HL-60 (cell line): ENCODE data around the gene PROK1.

Experiments used
- DNase-seq, 2 experiments: peaks; one replicate each; pipeline ENCODE4 v3.0.0-alpha.2; 2010 to 2020; ENCODE audit warnings: low read depth in 1 of 2, low spot score in 1 of 2
- H3K27ac ChIP-seq: fragments of 250-450 bp; sonication (Bioruptor Pico); replicated peaks from 2 replicates; pipeline ENCODE4 v1.5.1; 2020; ENCODE audit warnings: mild to moderate bottlenecking, moderate library complexity
- H3K27me3 ChIP-seq: fragments of 250-450 bp; sonication (Bioruptor Pico); 2 replicates; pipeline ENCODE4 v1.5.1; 2021; ENCODE audit warnings: mild to moderate bottlenecking, moderate library complexity; ENCODE audit not compliant: insufficient read depth, poor library complexity, severe bottlenecking
- H3K4me3 ChIP-seq: replicated peaks from 2 replicates; pipeline ENCODE4 v1.5.1; 2011; ENCODE audit warnings: mild to moderate bottlenecking, control low read depth, low read length; ENCODE audit not compliant: insufficient read depth
- CTCF ChIP-seq: IDR thresholded peaks from one replicate; pipeline ENCODE4 v1.5.1; 2011; ENCODE audit warnings: low read length, control low read depth, inconsistent platforms; ENCODE audit not compliant: insufficient read depth
- GABPA ChIP-seq: IDR thresholded peaks from 2 replicates; pipeline ENCODE4 v1.6.1; 2012; ENCODE audit warnings: low read depth
- POLR2AphosphoS5 ChIP-seq: IDR thresholded peaks from 2 replicates; pipeline ENCODE4 v1.6.1; 2012; ENCODE audit warnings: low read depth
- REST ChIP-seq: IDR thresholded peaks from 2 replicates; pipeline ENCODE4 v1.6.1; 2012; ENCODE audit warnings: low read depth; ENCODE audit not compliant: insufficient replicate concordance
- SPI1 ChIP-seq: IDR thresholded peaks from 2 replicates; pipeline ENCODE4 v1.6.1; 2012; ENCODE audit warnings: low read depth, mild to moderate bottlenecking, borderline replicate concordance

The PROK1 gene

GRCh38 chr1:110425612-110426152 lies 25.3 kb upstream of the PROK1 start:
- Histone ChIP-seq H3K27ac (no peak overlapping the region), H3K4me3 (no peak overlapping the region), H3K27me3 (no peaks in the 10 kb centered on the region)
- no peak for TF ChIP-seq GABPA
- TF ChIP-seq REST: no peak
- TF ChIP-seq CTCF: no peak
- TF ChIP-seq POLR2AphosphoS5: no peak
- TF ChIP-seq SPI1: no peak
- no peak for DNase-seq

GRCh38 chr1:110426854-110427253 lies 24.1 kb upstream of the PROK1 start:
- Histone ChIP-seq H3K27me3 (no peaks in the 10 kb centered on the region), H3K27ac (peak overlapping the region; percentile 35), H3K4me3 (no peak overlapping the region)
- DNase-seq: peak in 1 of 2 experiments; percentile 54
- TF ChIP-seq POLR2AphosphoS5: no peak
- TF ChIP-seq GABPA: no peak
- TF ChIP-seq REST: no peak
- TF ChIP-seq CTCF: no peak
- peak; percentile 74 for TF ChIP-seq SPI1

GRCh38 chr1:110428946-110429345 lies 22.0 kb upstream of the PROK1 start:
- H3K27ac ChIP-seq: no peak overlapping the region
- no peak overlapping the region for H3K4me3 ChIP-seq
- no peak for TF ChIP-seq CTCF
- no peaks in the 10 kb centered on the region for H3K27me3 ChIP-seq
- DNase-seq: no peak

GRCh38 chr1:110430366-110430765 lies 20.6 kb upstream of the PROK1 start:
- DNase-seq: peak in 1 of 2 experiments; percentile 58
- H3K4me3 ChIP-seq: no peak overlapping the region; the same call in 1 of the 2 replicates
- TF ChIP-seq POLR2AphosphoS5 (0 out of 2 replicates have a peak, but pooled peaks have one; percentile 35), SPI1 (peak; percentile 74; the same call in 1 of the 2 replicates), CTCF (no peak)

More at GRCh38 chr1:110430366-110430765, 20.6 kb upstream of the PROK1 start:
- peak overlapping the region; percentile 53 for H3K27ac ChIP-seq
- no peaks in the 10 kb centered on the region for H3K27me3 ChIP-seq
